ENCODE results near the gene UROC1. TPM values are rescaled to one million over a fixed set of nuclear protein-coding genes. Genes with fewer than 3 reads are reported as not detected.
A peak's percentile ranks its signal among the peaks of the same experiment; 100 is the strongest.

The UROC1 gene
- total and polyA plus RNA-seq, 2 of the 13 experiments (the other 11 are each of a cell fraction or from before 2014, with no cell fraction given) = 0.71 to 1.3 TPM

- TF ChIP-seq ZNF672 (CRISPR knock-in tag; IDR thresholded peaks at IDR 0.05) = no peak
- no peak for TF ChIP-seq REPIN1 (CRISPR knock-in tag; IDR thresholded peaks at IDR 0.05; ENCODE audit: borderline replicate concordance, low read depth)
- no peak for TF ChIP-seq CCDC6 (CRISPR knock-in tag; IDR thresholded peaks at IDR 0.05)
- TF ChIP-seq SATB2 (CRISPR knock-in tag; IDR thresholded peaks at IDR 0.05) = no peak
- TF ChIP-seq ZNF883 (CRISPR knock-in tag; IDR thresholded peaks at IDR 0.05; ENCODE audit: not compliant biosample characterization) = no peak
- no peak for TF ChIP-seq ISL2 (CRISPR knock-in tag; IDR thresholded peaks at IDR 0.05)
- no peak for TF ChIP-seq ZKSCAN8 (CRISPR knock-in tag; IDR thresholded peaks at IDR 0.05; ENCODE audit: borderline replicate concordance)
- no peak for TF ChIP-seq FLYWCH1 (CRISPR knock-in tag; IDR thresholded peaks at IDR 0.05)
- TF ChIP-seq EEA1 (CRISPR knock-in tag; IDR thresholded peaks at IDR 0.05; ENCODE audit: borderline replicate concordance) = no peak
- TF ChIP-seq SRSF9 (IDR thresholded peaks at IDR 0.05; ENCODE audit: borderline replicate concordance, insufficient read depth, low read depth, low read length, poor library complexity, severe bottlenecking) = no peak
- Histone ChIP-seq H2AFZ (ENCODE audit: low read length) (no peak overlapping the region), H3K79me2 (ENCODE audit: insufficient read depth, low read length) (peaks cover 8% of the 10 kb centered on the region), H3K27me3 (ENCODE audit: control insufficient read depth in 1 of 2, insufficient read depth in 2 of 2, low read length in 2 of 2) (no peaks in the 10 kb centered on the region), H4K20me1 (ENCODE audit: insufficient read depth, low read length) (0 out of 2 replicates have a peak, but pooled peaks cover 3% of the 10 kb centered on the region), H3K9me3 (ENCODE audit: low read length) (no peaks in the 10 kb centered on the region), H3K9ac (ENCODE audit: insufficient read depth, low read depth, low read length) (no peak overlapping the region), H3K36me3 (replicated peaks in 1 of 2; ENCODE audit: control insufficient read depth in 1 of 2, insufficient read depth in 2 of 2, low read length in 2 of 2) (peaks cover 29 to 84% of the 10 kb centered on the region in 2 experiments; a peak in 4 of 5 replicates), H3K27ac (ENCODE audit: extremely low read length, insufficient read depth, low read length) (no peak overlapping the region), H3K4me3 (replicated peaks in 1 of 3; ENCODE audit: insufficient read depth in 1 of 3, low read depth in 2 of 3, low read length in 3 of 3) (no peak overlapping the region), H3K4me2 (ENCODE audit: low read depth, low read length) (no peak overlapping the region), H3K4me1 (ENCODE audit: insufficient read depth, low read length) (no peaks in the 10 kb centered on the region)
- DNase-seq (ENCODE audit: low spot score) = no peak
- intact Hi-C loops (cut with micrococcal nuclease; ENCODE audit: unreplicated experiment) (no loop called here), in situ Hi-C loops (cut with HindIII; ENCODE audit: extremely low pct_ligation_motif_present, low pct_unique_long_range_greater_than_20kb) (no loop called here)
- ATAC-seq = no peak
- ChIA-PET POLR2A (no interaction called here), CTCF (ENCODE audit: low intra/inter-chr PET ratio, low total read pairs) (no interaction called here)
- 93% methylated on average over 9 of the region's 9 CpGs for WGBS (ENCODE audit: low lambda C conversion rate)
- no peak for FAIRE-seq
- TSS peak; percentile 5 for BruUV-seq (replicated peaks)
Observed at GRCh38 chr3:126452213-126452612, 65.4 kb downstream of the UROC1 start.
